ENCODE results near the gene ACOXL.
"Not testable (repeated sequence)": the region's sequence is repeated elsewhere in the genome, so short reads cannot be mapped to it uniquely, and the experiment has no call there.

ACOXL gene

GRCh38 chr2:110834134-110834827 lies 101.9 kb downstream of the ACOXL start:
- no peak for DNase-seq

GRCh38 chr2:110836671-110837070 lies 104.3 kb downstream of the ACOXL start:
- no peak for DNase-seq

GRCh38 chr2:110837446-110838409 lies 105.4 kb downstream of the ACOXL start:
- DNase-seq = no peak

GRCh38 chr2:110838657-110839384 lies 106.4 kb downstream of the ACOXL start:
- no peak for DNase-seq

DNA sequence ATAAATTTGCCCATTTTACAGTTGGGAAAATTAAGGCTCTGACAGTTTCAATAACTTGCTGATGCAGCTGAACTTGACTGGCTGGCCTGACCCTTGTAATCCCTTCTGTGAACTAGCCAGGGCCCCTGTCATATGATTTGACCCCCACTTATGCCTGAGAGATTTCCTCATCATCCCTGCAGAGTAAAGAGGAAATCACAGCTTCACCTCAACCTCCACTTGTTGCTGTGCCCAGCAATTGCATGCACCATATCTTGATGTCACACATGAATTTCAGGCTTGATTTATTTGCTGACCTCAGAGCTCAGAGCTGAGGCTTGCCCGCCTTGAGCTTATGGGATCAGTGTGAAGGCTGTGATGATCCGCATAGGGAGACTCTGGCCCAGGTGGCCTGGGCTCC lies 108.1 kb downstream of the ACOXL start:
- no peak for DNase-seq

GRCh38 chr2:110842048-110842447 lies 109.7 kb downstream of the ACOXL start:
- no peak for DNase-seq

DNA sequence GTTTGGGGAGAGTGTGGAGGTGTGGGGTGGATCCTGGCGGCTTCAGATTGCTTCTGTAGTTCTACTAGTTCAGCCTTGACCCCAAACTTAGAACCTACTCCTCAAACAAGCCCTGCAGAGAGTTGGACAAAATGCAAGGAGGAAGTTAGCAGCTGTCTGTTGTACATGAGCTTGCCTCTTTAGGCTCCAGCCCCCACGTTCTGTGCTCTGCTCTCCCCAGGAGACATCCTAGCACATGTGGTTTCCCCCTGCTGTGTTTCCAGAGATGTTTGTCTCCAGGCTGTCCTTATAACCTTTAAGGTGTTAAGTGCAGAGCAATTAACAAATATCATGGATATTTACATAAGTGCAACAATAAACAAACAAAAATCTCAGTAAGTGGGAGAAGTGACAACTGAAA lies 111.1 kb downstream of the ACOXL start:
- DNase-seq = no peak

GRCh38 chr2:110843959-110844510 lies 111.7 kb downstream of the ACOXL start:
- no peak for DNase-seq

DNA sequence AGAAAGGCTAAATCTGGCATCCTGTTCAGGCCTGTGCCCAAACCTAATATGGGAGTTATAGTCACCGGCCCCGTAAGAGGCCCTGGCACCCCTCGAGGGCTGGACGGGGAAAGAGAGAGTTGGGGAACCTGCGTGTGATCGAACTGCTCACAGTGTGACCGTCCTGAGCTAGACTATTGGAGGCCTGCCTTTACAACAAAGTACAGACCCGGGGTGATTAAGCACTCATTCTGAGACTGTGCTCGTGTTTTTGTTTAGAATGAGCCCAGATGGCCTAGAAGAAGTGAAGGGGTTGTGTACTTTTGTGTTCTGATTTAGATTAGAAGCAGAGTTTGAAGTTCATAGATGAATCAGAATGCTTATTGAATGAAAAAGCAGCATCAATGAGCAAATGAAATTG lies 115.3 kb downstream of the ACOXL start:
- DNase-seq = no peak

GRCh38 chr2:110848071-110848470 lies 115.7 kb downstream of the ACOXL start:
- DNase-seq = no peak

DNA sequence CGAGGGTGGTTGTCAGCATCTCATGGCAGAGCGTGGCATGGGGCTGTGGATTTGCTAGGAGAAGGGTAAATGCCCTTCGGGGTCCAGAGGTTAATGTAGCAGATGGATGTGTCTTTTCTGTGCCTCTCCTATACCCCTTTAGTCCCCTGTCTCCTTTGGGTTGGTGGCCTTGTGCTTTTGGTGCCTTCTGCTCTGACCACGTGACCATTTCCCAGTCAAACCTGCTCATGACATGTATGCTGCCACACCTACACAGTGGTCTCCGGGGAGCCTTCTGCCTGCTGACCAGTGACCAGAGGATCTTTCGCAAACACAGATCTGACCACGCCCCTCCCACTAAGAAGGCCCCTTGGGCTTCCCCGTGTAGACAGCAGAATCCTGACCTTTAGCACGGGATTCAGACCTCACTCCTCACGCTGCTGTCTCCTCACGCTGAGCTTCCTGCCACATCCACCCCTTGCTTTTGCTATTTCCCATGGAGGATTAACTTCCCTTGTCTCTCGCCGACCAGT lies 116.2 kb downstream of the ACOXL start:
- no peak for DNase-seq

DNA sequence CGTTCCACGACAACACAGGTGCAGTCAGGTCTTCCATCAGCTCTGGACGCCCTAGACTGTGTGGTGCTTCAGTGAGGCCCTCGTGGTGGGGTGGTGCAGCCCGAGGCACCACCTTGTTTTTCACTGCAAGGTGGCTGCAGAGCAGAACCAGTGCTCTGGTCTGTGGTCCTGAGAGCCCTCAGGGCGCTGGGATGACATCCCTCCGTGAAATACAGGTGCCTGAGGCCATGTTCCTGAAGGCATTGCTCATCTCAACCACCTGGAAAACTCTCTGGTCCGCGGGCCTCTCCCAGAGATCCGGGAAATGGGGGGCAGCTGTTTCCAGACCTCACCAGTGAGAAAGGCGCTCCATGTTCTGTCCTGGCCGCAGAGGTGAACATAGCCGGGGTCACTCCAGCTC lies 119.2 kb downstream of the ACOXL start:
- no peak for DNase-seq

GRCh38 chr2:110852051-110852450 lies 119.7 kb downstream of the ACOXL start:
- no peak for DNase-seq

GRCh38 chr2:110852541-110853263 lies 120.3 kb downstream of the ACOXL start:
- no peak for DNase-seq

GRCh38 chr2:110853516-110853915 lies 121.1 kb downstream of the ACOXL start:
- no peak for DNase-seq

GRCh38 chr2:110853948-110854347 lies 121.6 kb downstream of the ACOXL start:
- DNase-seq = no peak

DNA sequence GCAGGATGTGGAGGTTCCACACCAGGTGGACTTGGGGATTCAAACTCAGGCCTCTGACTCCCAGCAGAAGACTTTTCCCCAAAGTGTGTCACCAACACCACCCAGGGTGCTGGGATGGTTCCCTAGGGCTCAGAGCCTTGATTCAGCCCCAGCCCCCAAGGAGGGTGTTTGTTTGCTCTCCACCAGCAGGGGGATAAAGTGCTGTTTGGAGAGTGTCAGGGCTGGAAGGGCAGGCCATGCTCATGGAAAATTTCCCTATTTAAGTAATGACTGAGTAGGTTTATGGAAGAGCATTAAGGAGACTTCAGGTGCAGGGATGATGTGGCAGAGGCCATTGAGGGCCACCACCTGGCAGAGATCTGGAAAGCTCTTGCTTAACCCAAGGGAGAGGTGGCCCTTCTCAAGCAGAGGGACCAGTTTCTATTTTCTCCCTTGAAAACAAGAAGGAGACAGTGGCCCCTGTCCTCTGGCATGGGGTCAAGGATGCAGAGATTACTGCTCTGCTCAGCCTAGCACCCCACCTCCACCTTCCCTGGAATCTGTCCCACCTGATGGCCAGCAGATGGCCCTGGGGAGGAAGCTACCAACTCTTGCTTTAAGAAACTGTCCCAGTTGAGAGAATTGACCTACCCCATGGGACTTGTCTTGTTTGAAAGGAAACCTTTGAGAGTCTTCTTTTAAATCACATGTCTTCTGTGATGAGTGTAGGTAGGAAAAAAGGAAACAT lies 122.1 kb downstream of the ACOXL start:
- no peak for DNase-seq

- not testable (repeated sequence) for DNase-seq
Observed at GRCh38 chr2:110855841-110856240, 123.5 kb downstream of the ACOXL start.

DNA sequence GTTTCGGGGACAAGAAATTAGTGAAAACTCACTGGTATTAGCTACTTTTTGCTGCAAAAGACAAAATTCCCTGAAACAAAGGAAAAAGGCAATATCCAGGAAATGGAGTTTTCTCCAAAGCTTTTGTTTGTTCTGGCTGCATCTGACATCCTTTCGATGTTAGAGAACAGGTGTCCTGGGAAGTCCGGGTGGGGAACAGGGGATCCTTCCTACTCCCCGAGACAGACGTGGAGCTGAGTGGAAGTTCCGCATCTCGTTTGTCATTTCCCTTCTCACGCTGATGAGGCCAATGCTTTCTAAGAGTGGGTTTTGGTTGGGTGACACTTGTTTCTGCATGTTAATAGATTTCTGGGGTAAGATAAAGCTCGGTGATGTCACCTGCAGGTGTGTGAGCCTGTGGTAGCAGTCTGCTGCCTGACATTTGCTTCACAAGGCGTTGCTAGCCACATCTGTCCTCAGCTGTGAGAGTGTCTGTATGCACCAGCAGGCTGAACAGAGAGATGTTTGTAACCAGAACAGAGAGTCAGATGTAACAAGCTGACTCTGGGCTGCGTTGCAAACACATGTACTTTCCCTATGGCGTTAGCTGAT lies 125.9 kb downstream of the ACOXL start:
- DNase-seq = no peak

DNA sequence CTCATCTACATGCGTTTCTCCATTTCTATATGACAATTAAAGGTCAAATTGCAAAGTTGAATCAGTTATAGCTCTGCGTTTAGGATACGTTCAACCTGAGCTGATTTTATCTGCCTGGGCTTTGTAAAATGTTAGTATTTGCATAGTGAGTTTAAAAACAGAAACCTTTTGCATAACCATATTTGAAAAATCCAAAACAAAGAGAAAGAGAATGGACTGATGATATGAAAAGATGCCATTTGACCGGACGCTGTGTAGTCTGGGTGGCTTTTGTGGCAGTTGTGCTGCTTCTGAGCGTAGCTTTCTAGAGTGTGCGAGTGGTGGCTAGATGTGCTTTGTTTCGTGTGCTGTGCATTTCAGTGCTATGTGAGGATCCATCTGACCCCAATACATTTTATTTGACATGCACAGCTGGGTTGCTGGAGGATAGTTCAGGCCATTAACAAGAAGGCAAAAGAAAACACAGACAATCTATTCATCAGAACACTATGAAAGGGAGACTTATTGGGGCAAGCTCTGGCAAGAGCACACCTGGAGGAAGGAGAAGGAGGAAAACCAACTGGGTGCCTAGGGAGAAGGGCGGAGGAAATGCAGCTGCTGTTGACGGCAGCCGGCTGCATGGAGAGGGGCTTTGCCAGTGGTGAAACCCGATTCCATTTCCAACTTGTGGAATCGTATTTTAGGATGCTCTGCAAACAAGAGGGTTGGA lies 126.8 kb downstream of the ACOXL start:
- DNase-seq = no peak

Measured in cortex of kidney (tissue), 1 donor.